Measurements from ENCODE around the gene NOVA1. TPM values are rescaled to one million over a fixed set of nuclear protein-coding genes. Genes with fewer than 3 reads are reported as not detected.

The NOVA1 gene
- polyA plus RNA-seq, 2 of the 4 experiments (the other 2 are of a cell fraction) = 5.1 to 9.8 TPM

GRCh38 chr14:26626256-26626655 lies 28.4 kb upstream of the NOVA1 start:
- FAIRE-seq (no peak), DNase-seq (ENCODE audit: low read depth in 1 of 2, low spot score in 1 of 2) (no peak), ATAC-seq (no peak)
- Histone ChIP-seq H3K9me3 (no peaks in the 10 kb centered on the region), H3K4me2 (no peak overlapping the region), H3K4me1 (no peaks in the 10 kb centered on the region), H3K27ac (no peak overlapping the region), H3K4me3 (no peak overlapping the region)
- ChIA-PET POLR2A (no interaction called here), CTCF (no interaction called here)
- TF ChIP-seq NR3C1 (IDR thresholded peaks at IDR 0.05) = no peak
- no peak for TF ChIP-seq KDM5A (IDR thresholded peaks at IDR 0.05)
- no peak for TF ChIP-seq ZC3H11A (IDR thresholded peaks at IDR 0.05)
- no peak for TF ChIP-seq EHF (CRISPR knock-in tag; IDR thresholded peaks at IDR 0.05)
- TF ChIP-seq POLR2A (IDR thresholded peaks at IDR 0.05; ENCODE audit: low read length) = no peak
- TF ChIP-seq, protein P1, sequence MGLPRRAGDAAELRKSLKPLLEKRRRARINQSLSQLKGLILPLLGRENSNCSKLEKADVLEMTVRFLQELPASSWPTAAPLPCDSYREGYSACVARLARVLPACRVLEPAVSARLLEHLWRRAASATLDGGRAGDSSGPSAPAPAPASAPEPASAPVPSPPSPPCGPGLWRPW (IDR thresholded peaks at IDR 0.05) = no peak
- TF ChIP-seq SMC3 (IDR thresholded peaks at IDR 0.05) = no peak
- no peak for TF ChIP-seq MAZ (IDR thresholded peaks at IDR 0.05; ENCODE audit: borderline replicate concordance, low read depth, low read length)
- TF ChIP-seq TFCP2L1 (CRISPR knock-in tag; IDR thresholded peaks at IDR 0.05) = no peak
- TF ChIP-seq MAX (IDR thresholded peaks at IDR 0.05) = no peak
- no peak for TF ChIP-seq RNF2 (IDR thresholded peaks at IDR 0.05; ENCODE audit: borderline replicate concordance, low read depth)
- TF ChIP-seq HMGXB4 (CRISPR knock-in tag; IDR thresholded peaks at IDR 0.05; ENCODE audit: borderline replicate concordance) = no peak
- no peak for TF ChIP-seq CEBPB (IDR thresholded peaks at IDR 0.05)
- no peak for TF ChIP-seq EP300 (IDR thresholded peaks at IDR 0.05)
- TF ChIP-seq, protein P2, sequence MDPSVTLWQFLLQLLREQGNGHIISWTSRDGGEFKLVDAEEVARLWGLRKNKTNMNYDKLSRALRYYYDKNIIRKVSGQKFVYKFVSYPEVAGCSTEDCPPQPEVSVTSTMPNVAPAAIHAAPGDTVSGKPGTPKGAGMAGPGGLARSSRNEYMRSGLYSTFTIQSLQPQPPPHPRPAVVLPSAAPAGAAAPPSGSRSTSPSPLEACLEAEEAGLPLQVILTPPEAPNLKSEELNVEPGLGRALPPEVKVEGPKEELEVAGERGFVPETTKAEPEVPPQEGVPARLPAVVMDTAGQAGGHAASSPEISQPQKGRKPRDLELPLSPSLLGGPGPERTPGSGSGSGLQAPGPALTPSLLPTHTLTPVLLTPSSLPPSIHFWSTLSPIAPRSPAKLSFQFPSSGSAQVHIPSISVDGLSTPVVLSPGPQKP (IDR thresholded peaks at IDR 0.05; ENCODE audit: low read depth, low read length) = no peak
- no peak for TF ChIP-seq SREBF2 (IDR thresholded peaks at IDR 0.05)
- TF ChIP-seq, protein P3, sequence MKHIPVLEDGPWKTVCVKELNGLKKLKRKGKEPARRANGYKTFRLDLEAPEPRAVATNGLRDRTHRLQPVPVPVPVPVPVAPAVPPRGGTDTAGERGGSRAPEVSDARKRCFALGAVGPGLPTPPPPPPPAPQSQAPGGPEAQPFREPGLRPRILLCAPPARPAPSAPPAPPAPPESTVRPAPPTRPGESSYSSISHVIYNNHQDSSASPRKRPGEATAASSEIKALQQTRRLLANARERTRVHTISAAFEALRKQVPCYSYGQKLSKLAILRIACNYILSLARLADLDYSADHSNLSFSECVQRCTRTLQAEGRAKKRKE (CRISPR knock-in tag; IDR thresholded peaks at IDR 0.05; ENCODE audit: low read depth) = no peak
- no peak for TF ChIP-seq NPAS2 (CRISPR knock-in tag; IDR thresholded peaks at IDR 0.05; ENCODE audit: borderline replicate concordance)

- H3K4me1 ChIP-seq = no peaks in the 10 kb centered on the region
- WGBS (ENCODE audit: missing lambda C conversion rate) = 10% methylated on average over 1 of the region's 1 CpG
- no peak overlapping the region for H3K27ac ChIP-seq
- TF ChIP-seq GATA3 (IDR thresholded peaks at IDR 0.05; ENCODE audit: borderline replicate concordance) (no peak), RARB (CRISPR knock-in tag; IDR thresholded peaks at IDR 0.05) (no peak), USF2 (IDR thresholded peaks at IDR 0.05) (no peak), KDM5A (IDR thresholded peaks at IDR 0.05) (no peak), RFX5 (IDR thresholded peaks at IDR 0.05) (no peak), TP53 (CRISPR knock-in tag; IDR thresholded peaks at IDR 0.05) (no peak), EP300 (IDR thresholded peaks at IDR 0.05) (no peak), SMC3 (IDR thresholded peaks at IDR 0.05) (no peak)
- FAIRE-seq (no peak), ATAC-seq (no peak), DNase-seq (ENCODE audit: low read depth in 1 of 2, low spot score in 1 of 2) (no peak)
- ChIA-PET CTCF (no interaction called here), POLR2A (no interaction called here)
- no peaks in the 10 kb centered on the region for H3K9me3 ChIP-seq
- H3K4me2 ChIP-seq = no peak overlapping the region
- no peak overlapping the region for H3K4me3 ChIP-seq
Observed at GRCh38 chr14:26622611-26623010, 24.8 kb upstream of the NOVA1 start.
